Fibroblast of lung (primary cell): Measurements from ENCODE around the gene USP15. TPM values are rescaled to one million over a fixed set of nuclear protein-coding genes. Genes with fewer than 3 reads are reported as not detected.

Experiments
- DNase-seq, 2 donors: peaks; one replicate each; pipeline versions ENCODE4 v3.0.0 to v3.0.0-alpha.2; 2010; ENCODE audit warnings: low read depth in 2 of 2
- H2AFZ ChIP-seq: 2 replicates; pipeline ENCODE4 v1.5.1; 2012; ENCODE audit warnings: low read length, control low read depth, inconsistent platforms
- H3K27ac ChIP-seq: 2 replicates; pipeline ENCODE4 v1.5.1; 2011; ENCODE audit warnings: low read length, control low read depth; ENCODE audit not compliant: insufficient read depth
- H3K27me3 ChIP-seq: 2 replicates; pipeline ENCODE4 v1.5.1; 2011; ENCODE audit warnings: mild to moderate bottlenecking, low read length; ENCODE audit not compliant: control insufficient read depth, insufficient read depth
- H3K36me3 ChIP-seq: 2 replicates; pipeline ENCODE4 v1.5.1; 2011; ENCODE audit warnings: low read length; ENCODE audit not compliant: control insufficient read depth, insufficient read depth
- H3K4me1 ChIP-seq: 2 replicates; pipeline ENCODE4 v1.5.1; 2011; ENCODE audit warnings: low read length; ENCODE audit not compliant: control insufficient read depth, insufficient read depth; ENCODE audit errors: extremely low read depth
- H3K4me2 ChIP-seq: 2 replicates; pipeline ENCODE4 v1.5.1; 2011; ENCODE audit warnings: low read length, control low read depth; ENCODE audit not compliant: insufficient read depth; ENCODE audit errors: extremely low read depth
- H3K4me3 ChIP-seq, 4 experiments: fragments of 200-600 bp in 1 of 4; sonication (generic) in 1 of 4; replicated peaks in 1 of 4; 2 replicates each; pipeline ENCODE4 v1.5.1; 2011 to 2016; ENCODE audit warnings: low read length in 4 of 4, low read depth in 3 of 4, mild to moderate bottlenecking in 3 of 4, control low read depth in 2 of 4, inconsistent platforms in 1 of 4, mixed read lengths in 1 of 4; ENCODE audit not compliant: insufficient read depth in 1 of 4; ENCODE audit errors: control extremely low read depth in 1 of 4
- H3K79me2 ChIP-seq: 2 replicates; pipeline ENCODE4 v1.5.1; 2012; ENCODE audit warnings: mild to moderate bottlenecking, low read length, inconsistent platforms; ENCODE audit not compliant: control insufficient read depth, insufficient read depth
- H3K9ac ChIP-seq: 2 replicates; pipeline ENCODE4 v1.5.1; 2011; ENCODE audit warnings: mild to moderate bottlenecking, low read length, control low read depth; ENCODE audit not compliant: insufficient read depth
- H3K9me3 ChIP-seq: 2 replicates; pipeline ENCODE4 v1.5.1; 2012; ENCODE audit warnings: low read depth, low read length; ENCODE audit not compliant: control insufficient read depth, insufficient read depth
- H4K20me1 ChIP-seq: 2 replicates; pipeline ENCODE4 v1.5.1; 2011; ENCODE audit warnings: low read length; ENCODE audit not compliant: control insufficient read depth, insufficient read depth; ENCODE audit errors: extremely low read depth
- CTCF ChIP-seq, 2 donors: IDR thresholded peaks in 1 of 2; conservative IDR thresholded peaks in 1 of 2; 1 replicate in 1 of 2; 2 replicates in 1 of 2; pipeline ENCODE4 v1.5.1; 2011 to 2012; ENCODE audit warnings: low read length in 2 of 2, control low read depth in 1 of 2, inconsistent platforms in 1 of 2, low read depth in 1 of 2, mild to moderate bottlenecking in 1 of 2
- EZH2 ChIP-seq: IDR thresholded peaks from 2 replicates; pipeline ENCODE4 v1.5.1; 2012; ENCODE audit warnings: low read length, control low read depth, mild to moderate bottlenecking; ENCODE audit errors: missing control alignments
- polyA plus RNA-seq, 2 donors: library from polyadenylated mRNA; depleted of rRNA in 1 of 2; stranded (reverse) in 1 of 2; unstranded in 1 of 2; fragments of >200 nt; gene quantifications; 2 replicates each; pipeline ENCODE4 v1.2.1, GENCODE V29; 2011 to 2012; ENCODE audit warnings: missing spikeins in 1 of 2
- total RNA-seq: library from RNA; depleted of rRNA; stranded (reverse); fragments of >200 nt; gene quantifications from 2 replicates; pipeline ENCODE4 v1.2.1, GENCODE V29; 2014

USP15 gene
- total and polyA plus RNA-seq, 2 donors (not counting 1 experiment from before 2014, with no cell fraction given): 57.6 to 63.1 TPM

- Histone ChIP-seq H3K9ac (no peak overlapping the region), H3K4me1 (no peaks in the 10 kb centered on the region), H3K79me2 (no peaks in the 10 kb centered on the region), H3K27me3 (no peaks in the 10 kb centered on the region), H3K9me3 (no peaks in the 10 kb centered on the region), H2AFZ (no peak overlapping the region), H4K20me1 (no peaks in the 10 kb centered on the region), H3K4me3 (no peak overlapping the region), H3K27ac (no peak overlapping the region), H3K36me3 (no peaks in the 10 kb centered on the region), H3K4me2 (no peak overlapping the region)
- TF ChIP-seq CTCF (conservative IDR thresholded peaks at IDR 0.05 in 1 of 2, IDR thresholded peaks at IDR 0.05 in 1 of 2; ENCODE audit: low read depth in 1 of 2, low read length in 2 of 2): no peak
- TF ChIP-seq EZH2: no peak
- DNase-seq: no peak
Measured at GRCh38 chr12:62239571-62239970, 20.6 kb upstream of the USP15 start.

- H3K9me3 ChIP-seq: no peaks in the 10 kb centered on the region
- no peak for TF ChIP-seq CTCF (conservative IDR thresholded peaks at IDR 0.05 in 1 of 2, IDR thresholded peaks at IDR 0.05 in 1 of 2; ENCODE audit: low read depth in 1 of 2, low read length in 2 of 2)
- no peak for TF ChIP-seq EZH2
- H3K4me1 ChIP-seq: no peaks in the 10 kb centered on the region
- no peak overlapping the region for H3K27ac ChIP-seq
- no peaks in the 10 kb centered on the region for H4K20me1 ChIP-seq
- no peak overlapping the region for H3K4me2 ChIP-seq
- no peak for DNase-seq
- no peak overlapping the region for H3K4me3 ChIP-seq
- H3K9ac ChIP-seq: no peak overlapping the region
- H3K27me3 ChIP-seq: no peaks in the 10 kb centered on the region
- no peaks in the 10 kb centered on the region for H3K36me3 ChIP-seq
- no peaks in the 10 kb centered on the region for H3K79me2 ChIP-seq
- H2AFZ ChIP-seq: no peak overlapping the region
Measured at GRCh38 chr12:62247281-62248045, 12.7 kb upstream of the USP15 start.

GRCh38 chr12:62248873-62249272 is 11.3 kb upstream of the USP15 start:
- Histone ChIP-seq H3K27ac (no peak overlapping the region), H3K4me1 (no peaks in the 10 kb centered on the region), H3K9ac (no peak overlapping the region), H3K4me2 (no peak overlapping the region), H3K9me3 (no peaks in the 10 kb centered on the region), H2AFZ (no peak overlapping the region), H4K20me1 (no peaks in the 10 kb centered on the region), H3K79me2 (no peaks in the 10 kb centered on the region), H3K36me3 (no peaks in the 10 kb centered on the region), H3K27me3 (no peaks in the 10 kb centered on the region), H3K4me3 (no peak overlapping the region)
- peak in 1 of 2 donors; percentile 49 for DNase-seq
- TF ChIP-seq EZH2 (no peak), CTCF (conservative IDR thresholded peaks at IDR 0.05 in 1 of 2, IDR thresholded peaks at IDR 0.05 in 1 of 2; ENCODE audit: low read depth in 1 of 2, low read length in 2 of 2) (no peak)
